ENCODE results near the gene ADCY5.
A peak's percentile ranks its signal among the peaks of the same experiment; 100 is the strongest.

Gene ADCY5

DNA sequence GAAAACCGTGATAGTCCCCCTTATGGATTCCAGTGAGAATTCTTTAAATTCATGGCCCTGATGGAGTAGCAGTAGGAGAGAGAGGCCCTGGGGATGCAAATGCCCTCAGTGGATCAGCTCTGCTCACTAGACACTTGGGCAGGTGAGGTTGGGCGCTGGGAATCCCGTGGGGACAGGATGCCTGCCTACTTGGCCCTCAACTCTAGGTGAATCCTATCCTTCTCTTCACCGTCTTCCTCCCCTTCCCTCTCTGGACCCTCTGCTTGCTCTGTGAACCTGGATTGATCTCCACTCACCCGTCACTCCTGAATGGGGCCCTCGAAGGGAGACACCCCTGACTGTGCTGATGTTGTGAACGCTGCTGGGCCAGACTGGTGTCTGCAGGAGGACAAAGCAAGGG, 169.8 kb downstream of the ADCY5 start:
- Mint-ChIP-seq H3K4me1 (no peaks in the 10 kb centered on the region), H3K27me3 (no peaks in the 10 kb centered on the region), H3K9me3 (no peaks in the 10 kb centered on the region), H3K27ac (no peak overlapping the region), H3K4me3 (no peak overlapping the region)
- ATAC-seq (no peak), DNase-seq (no peak)

- Mint-ChIP-seq H3K4me1 (no peaks in the 10 kb centered on the region), H3K4me3 (no peak overlapping the region), H3K27me3 (no peaks in the 10 kb centered on the region), H3K9me3 (no peaks in the 10 kb centered on the region), H3K27ac (peak overlapping the region in 1 of 2 donors; percentile 12)
- ATAC-seq (no peak), DNase-seq (no peak)
Measured at GRCh38 chr3:123278446-123278845, 170.4 kb downstream of the ADCY5 start.

DNA sequence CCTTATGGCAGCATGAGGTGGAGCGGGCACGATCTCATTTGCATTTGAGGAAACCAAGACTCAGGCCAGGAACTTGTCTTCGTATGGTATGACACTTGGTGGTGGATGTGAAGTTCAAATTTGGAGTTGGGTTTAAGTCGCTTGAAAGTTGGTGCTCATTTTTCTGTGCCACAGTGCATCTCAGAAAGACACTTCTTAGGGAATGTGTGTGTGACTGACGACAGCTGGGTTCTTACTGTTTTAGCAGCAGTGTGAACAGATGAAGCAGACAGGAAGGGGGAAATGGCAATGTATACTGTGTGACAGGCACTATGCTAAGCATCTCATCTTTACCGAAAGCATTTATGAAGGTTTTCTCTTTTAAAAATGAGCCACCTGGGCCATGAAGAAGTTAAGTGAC, 171.8 kb downstream of the ADCY5 start:
- no peaks in the 10 kb centered on the region for H3K4me1 Mint-ChIP-seq
- H3K9me3 Mint-ChIP-seq: no peaks in the 10 kb centered on the region
- no peak overlapping the region for H3K27ac Mint-ChIP-seq
- H3K4me3 Mint-ChIP-seq: no peak overlapping the region
- DNase-seq: no peak
- no peak for ATAC-seq
- no peaks in the 10 kb centered on the region for H3K27me3 Mint-ChIP-seq

DNA sequence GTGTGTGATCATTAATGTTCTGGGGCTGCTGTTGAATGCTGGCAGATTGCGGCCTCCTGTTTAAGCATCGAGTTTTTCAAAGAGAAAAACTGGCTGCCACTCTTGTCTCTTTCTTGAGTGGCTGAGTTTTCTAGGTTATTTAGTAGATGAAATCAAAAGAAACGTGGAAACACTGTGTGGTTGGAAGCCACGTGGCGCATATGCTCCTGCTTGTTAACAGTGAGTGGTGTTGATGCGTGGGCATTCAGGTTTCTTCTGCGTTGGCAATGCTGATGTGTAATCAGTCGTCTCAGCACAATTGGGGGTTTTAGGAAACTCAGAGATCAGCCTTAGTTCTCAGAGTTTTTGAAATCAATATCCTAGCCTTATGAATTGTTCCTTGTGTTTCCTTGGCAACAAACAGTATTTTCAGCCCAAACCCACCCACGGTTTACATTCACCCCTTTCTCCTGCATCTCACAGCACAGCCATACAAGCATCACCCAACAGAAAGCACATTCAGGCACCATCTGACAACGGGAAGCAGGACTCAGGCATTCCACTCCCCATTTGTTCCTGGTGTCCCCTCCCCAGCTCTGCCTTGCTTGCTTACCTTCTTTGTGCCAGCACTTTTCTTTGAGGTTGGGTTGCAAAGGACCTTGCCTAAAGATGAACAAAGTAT, 172.4 kb downstream of the ADCY5 start:
- DNase-seq: no peak
- H3K27me3 Mint-ChIP-seq: no peaks in the 10 kb centered on the region
- no peak overlapping the region for H3K4me3 Mint-ChIP-seq
- no peaks in the 10 kb centered on the region for H3K4me1 Mint-ChIP-seq
- H3K9me3 Mint-ChIP-seq: no peaks in the 10 kb centered on the region
- no peak overlapping the region for H3K27ac Mint-ChIP-seq
- ATAC-seq: no peak

DNA sequence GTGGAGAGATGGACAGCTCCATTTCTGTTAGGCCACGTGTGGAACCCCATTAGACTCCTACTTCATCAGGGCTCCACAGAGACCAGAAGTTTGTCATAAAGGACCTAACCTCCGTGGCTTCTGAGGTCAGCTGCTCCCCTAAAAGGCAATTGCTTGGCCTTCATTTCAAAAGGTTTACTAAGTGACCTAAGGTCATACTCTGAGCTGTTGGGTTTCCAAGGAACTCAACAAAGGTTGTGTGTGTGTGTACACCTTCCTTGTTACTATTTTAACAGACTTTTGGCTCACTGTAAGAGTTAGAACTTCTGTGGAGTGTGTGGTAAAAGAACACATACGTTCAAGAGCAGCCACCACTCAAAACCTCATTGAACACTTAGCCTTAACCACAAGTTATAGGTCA, 173.2 kb downstream of the ADCY5 start:
- no peaks in the 10 kb centered on the region for H3K27me3 Mint-ChIP-seq
- H3K27ac Mint-ChIP-seq: no peak overlapping the region
- no peak for DNase-seq
- no peaks in the 10 kb centered on the region for H3K4me1 Mint-ChIP-seq
- H3K4me3 Mint-ChIP-seq: no peak overlapping the region
- ATAC-seq: no peak
- no peaks in the 10 kb centered on the region for H3K9me3 Mint-ChIP-seq

GRCh38 chr3:123272547-123272946, 176.3 kb downstream of the ADCY5 start:
- no peak for DNase-seq
- H3K4me1 Mint-ChIP-seq: no peaks in the 10 kb centered on the region
- no peak overlapping the region for H3K27ac Mint-ChIP-seq
- H3K9me3 Mint-ChIP-seq: no peaks in the 10 kb centered on the region
- ATAC-seq: no peak
- H3K27me3 Mint-ChIP-seq: no peaks in the 10 kb centered on the region
- H3K4me3 Mint-ChIP-seq: no peak overlapping the region

DNA sequence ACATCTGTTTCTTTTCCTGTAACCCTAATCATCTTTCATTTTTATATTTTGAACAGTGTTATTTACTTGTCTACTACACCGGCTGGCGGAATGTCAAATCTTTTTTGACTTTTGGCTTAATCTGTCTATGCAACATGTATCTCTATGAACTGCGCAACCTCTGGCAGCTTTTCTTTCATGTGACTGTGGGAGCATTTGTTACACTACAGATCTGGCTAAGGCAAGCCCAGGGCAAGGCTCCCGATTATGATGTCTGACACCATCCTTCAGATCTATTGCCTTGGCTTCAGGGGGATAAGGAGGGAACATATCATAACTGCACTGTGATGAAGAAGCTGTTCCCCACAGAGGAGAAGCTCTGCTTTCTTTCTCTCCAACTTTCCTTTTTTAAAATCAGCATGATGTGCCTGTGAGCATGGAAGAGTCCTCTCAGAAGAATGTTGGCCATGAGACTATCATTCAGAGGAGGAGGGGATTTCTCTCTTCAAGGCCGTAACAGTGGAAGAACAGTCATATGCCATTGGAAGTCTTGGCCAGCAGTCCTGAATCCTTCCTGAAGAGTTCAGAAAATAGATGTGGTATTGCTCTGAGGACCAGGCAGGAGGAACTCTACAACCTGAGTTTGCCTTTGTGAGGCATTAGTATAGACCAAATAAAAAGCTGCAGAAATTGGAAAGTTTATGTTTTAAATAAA, 177.3 kb downstream of the ADCY5 start:
- Mint-ChIP-seq H3K27me3 (no peaks in the 10 kb centered on the region), H3K4me3 (no peak overlapping the region), H3K4me1 (no peaks in the 10 kb centered on the region), H3K9me3 (no peaks in the 10 kb centered on the region), H3K27ac (no peak overlapping the region)
- ATAC-seq (no peak), DNase-seq (no peak)

- Mint-ChIP-seq H3K27ac (no peak overlapping the region), H3K27me3 (no peaks in the 10 kb centered on the region), H3K9me3 (peaks cover 5 to 7% of the 10 kb centered on the region in 2 donors), H3K4me3 (no peak overlapping the region), H3K4me1 (no peaks in the 10 kb centered on the region)
- DNase-seq: no peak
- ATAC-seq: no peak
Measured at GRCh38 chr3:123270818-123271217, 178.1 kb downstream of the ADCY5 start.

GRCh38 chr3:123267821-123268220, 181.1 kb downstream of the ADCY5 start:
- Mint-ChIP-seq H3K27ac (no peak overlapping the region), H3K4me3 (no peak overlapping the region), H3K4me1 (no peaks in the 10 kb centered on the region), H3K27me3 (no peaks in the 10 kb centered on the region), H3K9me3 (peaks cover 6 to 9% of the 10 kb centered on the region in 2 donors)
- no peak for DNase-seq
- no peak for ATAC-seq

GRCh38 chr3:123263941-123264340, 184.9 kb downstream of the ADCY5 start:
- DNase-seq (no peak), ATAC-seq (no peak)
- Mint-ChIP-seq H3K4me1 (peaks cover 6% of the 10 kb centered on the region), H3K9me3 (peaks cover 6 to 9% of the 10 kb centered on the region in 2 donors), H3K27ac (no peak overlapping the region), H3K4me3 (no peak overlapping the region), H3K27me3 (no peaks in the 10 kb centered on the region)

DNA sequence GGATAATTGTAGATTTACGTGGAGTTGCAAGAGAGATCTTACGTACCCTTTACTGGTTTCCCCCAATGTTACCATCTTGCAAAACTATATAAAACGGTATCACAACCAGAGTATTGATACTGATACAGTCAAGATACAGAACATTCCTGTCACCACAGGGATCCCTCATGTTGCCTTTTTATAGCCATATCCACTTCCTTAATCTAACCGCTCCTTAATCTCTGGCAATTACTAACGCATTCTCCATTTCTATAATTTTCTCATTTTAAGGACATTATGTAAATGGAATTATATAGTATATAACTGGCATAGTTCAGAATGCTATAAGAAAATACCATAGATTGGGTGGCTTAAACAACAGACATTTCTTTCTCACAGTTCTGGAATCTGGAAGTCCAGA, 186.0 kb downstream of the ADCY5 start:
- H3K4me1 Mint-ChIP-seq: peaks cover 6% of the 10 kb centered on the region

DNA sequence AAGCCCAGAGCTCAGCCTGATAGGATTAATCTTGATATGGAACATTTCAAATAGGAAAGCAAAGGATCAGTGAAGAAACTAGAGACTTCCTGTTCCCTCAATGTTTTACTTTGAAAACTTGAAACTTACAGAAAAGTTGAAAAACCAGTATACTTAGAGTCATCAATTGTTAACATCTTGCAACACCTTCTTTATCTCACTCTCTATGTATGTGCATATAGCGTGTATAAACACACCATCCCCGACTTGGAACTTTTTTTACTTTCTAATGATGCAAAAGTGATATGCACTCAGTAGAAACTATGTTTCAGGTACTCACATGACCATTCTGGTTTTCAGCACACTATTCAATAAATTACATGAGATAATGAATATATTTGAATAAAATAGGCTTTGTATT, 186.7 kb downstream of the ADCY5 start:
- Mint-ChIP-seq H3K9me3 (peaks cover 6 to 9% of the 10 kb centered on the region in 2 donors), H3K27me3 (no peaks in the 10 kb centered on the region), H3K4me3 (no peak overlapping the region), H3K4me1 (peaks cover 6% of the 10 kb centered on the region), H3K27ac (peak overlapping the region in 1 of 2 donors; percentile 85)
- DNase-seq (no peak), ATAC-seq (no peak)

More for the DNA sequence above, 186.0 kb downstream of the ADCY5 start:
- ATAC-seq (no peak), DNase-seq (no peak)
- Mint-ChIP-seq H3K9me3 (peaks cover 6 to 9% of the 10 kb centered on the region in 2 donors), H3K27me3 (no peaks in the 10 kb centered on the region), H3K27ac (no peak overlapping the region), H3K4me3 (no peak overlapping the region)

DNA sequence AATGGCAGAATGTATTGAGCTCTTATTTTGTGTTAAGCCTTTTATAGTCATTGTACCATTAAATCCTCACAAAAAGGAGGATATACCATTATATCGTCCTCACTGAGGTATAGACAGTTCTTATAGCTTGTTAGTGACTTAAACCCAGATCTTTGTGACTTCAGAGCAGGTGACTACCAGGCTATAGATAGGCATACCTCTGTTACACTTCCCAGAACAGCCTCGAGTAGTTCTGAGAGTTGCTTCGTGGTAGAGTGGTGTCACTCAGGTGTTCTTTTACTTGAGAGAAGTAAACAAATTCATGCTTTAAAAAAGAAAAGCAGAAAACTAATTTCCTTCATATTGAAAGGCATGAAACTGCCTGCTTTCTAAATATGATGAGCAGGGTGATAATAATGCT, 187.2 kb downstream of the ADCY5 start:
- H3K27ac Mint-ChIP-seq: no peak overlapping the region
- H3K4me1 Mint-ChIP-seq: peaks cover 6% of the 10 kb centered on the region
- H3K27me3 Mint-ChIP-seq: no peaks in the 10 kb centered on the region
- DNase-seq (no peak), ATAC-seq (no peak)
- H3K4me3 Mint-ChIP-seq: no peak overlapping the region
- H3K9me3 Mint-ChIP-seq: peaks cover 6 to 9% of the 10 kb centered on the region in 2 donors

DNA sequence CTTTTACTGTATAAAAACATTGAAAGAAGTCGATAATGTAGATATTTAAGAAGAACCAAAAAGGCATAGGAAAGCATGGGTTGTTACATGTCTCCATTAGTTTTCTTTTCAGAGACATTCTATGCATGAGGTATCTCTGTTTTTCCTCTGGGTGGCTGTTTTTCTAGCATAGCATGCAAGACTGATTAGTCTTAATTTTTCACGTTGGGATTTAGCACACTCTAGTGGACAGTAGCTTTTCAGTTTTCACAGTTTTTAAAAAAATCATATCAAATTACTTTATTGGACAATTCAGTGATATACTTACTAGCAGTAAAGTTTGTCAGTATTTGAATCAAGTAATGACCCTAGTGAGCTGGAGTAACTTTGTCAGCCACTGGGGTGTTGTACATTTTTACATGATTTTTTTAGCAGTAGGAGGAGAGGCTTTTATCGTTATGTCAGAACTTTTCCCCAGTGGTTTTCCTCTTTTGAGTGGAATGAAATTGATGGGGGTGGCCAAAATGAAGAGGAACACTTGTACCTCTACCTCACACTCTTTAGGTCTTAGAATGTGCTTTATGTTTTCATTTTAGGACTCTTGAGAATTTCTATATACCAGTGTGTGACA, 190.0 kb downstream of the ADCY5 start:
- no peak overlapping the region for H3K27ac Mint-ChIP-seq
- ATAC-seq (peak; percentile 71), DNase-seq (no peak)
- peaks cover 6% of the 10 kb centered on the region for H3K4me1 Mint-ChIP-seq
- H3K9me3 Mint-ChIP-seq: no peaks in the 10 kb centered on the region
- H3K27me3 Mint-ChIP-seq: no peaks in the 10 kb centered on the region
- H3K4me3 Mint-ChIP-seq: no peak overlapping the region

- H3K4me1 Mint-ChIP-seq: peaks cover 6% of the 10 kb centered on the region
- no peaks in the 10 kb centered on the region for H3K9me3 Mint-ChIP-seq
- ATAC-seq: no peak
- no peak overlapping the region for H3K27ac Mint-ChIP-seq
- no peaks in the 10 kb centered on the region for H3K27me3 Mint-ChIP-seq
- no peak for DNase-seq
- no peak overlapping the region for H3K4me3 Mint-ChIP-seq
Measured at GRCh38 chr3:123258359-123258758, 190.5 kb downstream of the ADCY5 start.

DNA sequence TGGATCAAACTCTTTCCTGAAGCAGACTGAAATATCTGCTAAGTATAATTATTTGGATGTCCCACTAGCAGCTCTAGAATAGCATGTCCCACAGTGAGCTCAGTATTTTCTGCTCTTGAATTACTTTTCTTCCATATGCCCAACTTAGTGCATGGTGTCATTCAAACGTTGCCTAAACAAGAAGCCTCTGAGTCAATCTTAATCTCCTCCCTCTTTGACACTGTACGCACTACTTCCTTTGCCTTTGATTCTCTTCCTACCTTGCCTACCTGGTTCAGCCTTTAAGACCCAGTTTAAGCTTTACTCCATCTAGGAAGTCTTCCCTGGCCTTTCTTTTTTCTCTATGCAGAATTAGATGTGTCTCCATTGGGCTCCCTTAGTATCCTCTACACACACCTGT, 192.6 kb downstream of the ADCY5 start:
- H3K27ac Mint-ChIP-seq: no peak overlapping the region
- no peak for DNase-seq
- H3K4me3 Mint-ChIP-seq: no peak overlapping the region
- H3K9me3 Mint-ChIP-seq: no peaks in the 10 kb centered on the region
- no peaks in the 10 kb centered on the region for H3K27me3 Mint-ChIP-seq
- ATAC-seq: no peak
- no peaks in the 10 kb centered on the region for H3K4me1 Mint-ChIP-seq
